ENCODE data around the gene TOPORS.

The TOPORS gene

GRCh38 chr9:32497921-32498320 lies 54.5 kb downstream of the TOPORS start:
- Histone ChIP-seq H3K4me2 (ENCODE audit: low read length) (no peak overlapping the region), H3K4me1 (ENCODE audit: control insufficient read depth, low read length) (no peaks in the 10 kb centered on the region), H3K4me3 (ENCODE audit: low read length) (no peak overlapping the region), H3K9me2 (replicated peaks; ENCODE audit: control insufficient read depth, low read length) (no peaks in the 10 kb centered on the region), H4K20me1 (ENCODE audit: control insufficient read depth, insufficient read depth, low read depth, low read length) (no peaks in the 10 kb centered on the region), H3K79me2 (ENCODE audit: control insufficient read depth, low read length) (no peaks in the 10 kb centered on the region), H3K27ac (ENCODE audit: low read depth, low read length) (no peak overlapping the region), H3K27me3 (ENCODE audit: control insufficient read depth, low read length) (no peaks in the 10 kb centered on the region), H3K36me3 (ENCODE audit: control insufficient read depth, low read length) (no peaks in the 10 kb centered on the region), H3K9me3 (ENCODE audit: control insufficient read depth, insufficient read depth, low read length) (no peaks in the 10 kb centered on the region), H3F3A (ENCODE audit: control insufficient read depth, insufficient read depth) (no peaks in the 10 kb centered on the region)
- TF ChIP-seq EZH2phosphoT487 (IDR thresholded peaks at IDR 0.05; ENCODE audit: borderline replicate concordance, low read length) (no peak), CTCF (IDR thresholded peaks at IDR 0.05; ENCODE audit: low read depth, low read length, poor library complexity, severe bottlenecking) (no peak)

GRCh38 chr9:32490601-32491000 lies 61.8 kb downstream of the TOPORS start:
- TF ChIP-seq EZH2phosphoT487 (IDR thresholded peaks at IDR 0.05; ENCODE audit: borderline replicate concordance, low read length) (no peak), CTCF (IDR thresholded peaks at IDR 0.05; ENCODE audit: low read depth, low read length, poor library complexity, severe bottlenecking) (no peak)

More at GRCh38 chr9:32490601-32491000, 61.8 kb downstream of the TOPORS start:
- Histone ChIP-seq H4K20me1 (ENCODE audit: control insufficient read depth, insufficient read depth, low read depth, low read length) (no peaks in the 10 kb centered on the region), H3K79me2 (ENCODE audit: control insufficient read depth, low read length) (no peaks in the 10 kb centered on the region), H3K4me1 (ENCODE audit: control insufficient read depth, low read length) (no peaks in the 10 kb centered on the region), H3F3A (ENCODE audit: control insufficient read depth, insufficient read depth) (no peaks in the 10 kb centered on the region), H3K4me2 (ENCODE audit: low read length) (no peak overlapping the region), H3K4me3 (ENCODE audit: low read length) (no peak overlapping the region), H3K27ac (ENCODE audit: low read depth, low read length) (no peak overlapping the region), H3K27me3 (ENCODE audit: control insufficient read depth, low read length) (no peaks in the 10 kb centered on the region), H3K9me3 (ENCODE audit: control insufficient read depth, insufficient read depth, low read length) (no peaks in the 10 kb centered on the region), H3K9me2 (replicated peaks; ENCODE audit: control insufficient read depth, low read length) (no peaks in the 10 kb centered on the region), H3K36me3 (ENCODE audit: control insufficient read depth, low read length) (no peaks in the 10 kb centered on the region)
